GM19372 (cell line): ENCODE measurements around the gene FBLN2.

ENCODE experiments used
- ATAC-seq: cut with Tn5 transposase; IDR thresholded peaks from one replicate; pipeline ENCODE4 v1.9.1; 2021; ENCODE audit warnings: mild to moderate bottlenecking, low read depth, moderate library complexity; ENCODE audit not compliant: unreplicated experiment

FBLN2 gene

GRCh38 chr3:13655061-13655913 lies 106.4 kb downstream of the FBLN2 start:
- no peak for ATAC-seq

GRCh38 chr3:13656584-13657301 lies 107.8 kb downstream of the FBLN2 start:
- no peak for ATAC-seq

- ATAC-seq: no peak
Observed at GRCh38 chr3:13657660-13658435, 108.9 kb downstream of the FBLN2 start.

GRCh38 chr3:13658681-13659080 lies 109.8 kb downstream of the FBLN2 start:
- no peak for ATAC-seq

- ATAC-seq: no peak
Observed at GRCh38 chr3:13659221-13659969, 110.5 kb downstream of the FBLN2 start.

- ATAC-seq: no peak
Observed at GRCh38 chr3:13660042-13660874, 111.3 kb downstream of the FBLN2 start.

GRCh38 chr3:13661121-13661520 lies 112.2 kb downstream of the FBLN2 start:
- ATAC-seq: no peak

GRCh38 chr3:13662238-13662847 lies 113.4 kb downstream of the FBLN2 start:
- no peak for ATAC-seq

- no peak for ATAC-seq
Observed at GRCh38 chr3:13663781-13664535, 115.0 kb downstream of the FBLN2 start.

GRCh38 chr3:13665582-13666226 lies 116.8 kb downstream of the FBLN2 start:
- no peak for ATAC-seq

- ATAC-seq: no peak
Observed at GRCh38 chr3:13666227-13666619, 117.3 kb downstream of the FBLN2 start.

- no peak for ATAC-seq
Observed at GRCh38 chr3:13666781-13667709, 118.1 kb downstream of the FBLN2 start.

GRCh38 chr3:13668136-13668535 lies 119.2 kb downstream of the FBLN2 start:
- ATAC-seq: no peak

- ATAC-seq: no peak
Observed at GRCh38 chr3:13669457-13669856, 120.5 kb downstream of the FBLN2 start.

- no peak for ATAC-seq
Observed at GRCh38 chr3:13670292-13670691, 121.4 kb downstream of the FBLN2 start.

GRCh38 chr3:13671482-13672233 lies 122.7 kb downstream of the FBLN2 start:
- ATAC-seq: no peak
